ENCODE results near the gene ZNF197.
"Not testable (repeated sequence)": the region's sequence is repeated elsewhere in the genome, so short reads cannot be mapped to it uniquely, and the experiment has no call there.

Gene ZNF197

GRCh38 chr3:44624749-44625480 lies at the start of gene ZNF197:
ZNF197 (plus strand) TSS chr3:44625036; CDS start chr3:44629155, 4,119 bp downstream.
- DNase-seq: peak; percentile 84

- DNase-seq: no peak
These were observed 48.2 kb upstream of the ZNF197 start for GRCh38 chr3:44576613-44577012.

- not testable (repeated sequence) for DNase-seq
These were observed 47.4 kb upstream of the ZNF197 start for GRCh38 chr3:44577354-44577952.

GRCh38 chr3:44578316-44578715 lies 46.5 kb upstream of the ZNF197 start:
- not testable (repeated sequence) for DNase-seq

- not testable (repeated sequence) for DNase-seq
These were observed 45.8 kb upstream of the ZNF197 start for GRCh38 chr3:44578924-44579515.

- not testable (repeated sequence) for DNase-seq
These were observed 45.1 kb upstream of the ZNF197 start for GRCh38 chr3:44579749-44580148.

GRCh38 chr3:44580971-44581370 lies 43.9 kb upstream of the ZNF197 start:
- not testable (repeated sequence) for DNase-seq

- DNase-seq: peak; percentile 82
These were observed 40.0 kb upstream of the ZNF197 start, which contains the start of gene ZNF660 for GRCh38 chr3:44584646-44585501. ZNF660 (plus strand) TSS chr3:44584964; CDS start chr3:44594194, 9,230 bp downstream.

- DNase-seq: no peak
These were observed 28.2 kb upstream of the ZNF197 start for GRCh38 chr3:44596621-44597020.

GRCh38 chr3:44601749-44602148 lies 23.1 kb upstream of the ZNF197 start:
- DNase-seq: no peak

- DNase-seq: no peak
These were observed 12.2 kb upstream of the ZNF197 start for GRCh38 chr3:44612678-44613077.

GRCh38 chr3:44628716-44629115 lies 3.9 kb downstream of the ZNF197 start:
- DNase-seq: no peak

GRCh38 chr3:44632193-44632592 lies 7.4 kb downstream of the ZNF197 start:
- DNase-seq: no peak

- no peak for DNase-seq
These were observed 17.5 kb downstream of the ZNF197 start for GRCh38 chr3:44642337-44642736.

GRCh38 chr3:44643024-44643423 lies 18.2 kb downstream of the ZNF197 start:
- DNase-seq: no peak

- DNase-seq: no peak
These were observed 22.9 kb downstream of the ZNF197 start for GRCh38 chr3:44647771-44648170.

GRCh38 chr3:44648564-44649229 lies 23.9 kb downstream of the ZNF197 start, which contains the start of gene ZNF35:
ZNF35 (plus strand) TSS chr3:44648732; CDS start chr3:44651068, 2,336 bp downstream.
- peak; percentile 83 for DNase-seq

GRCh38 chr3:44649709-44650108 lies 24.9 kb downstream of the ZNF197 start:
- DNase-seq: no peak

- no peak for DNase-seq
These were observed 29.2 kb downstream of the ZNF197 start for GRCh38 chr3:44654039-44654438.

GRCh38 chr3:44659015-44659414 lies 34.2 kb downstream of the ZNF197 start:
- DNase-seq: no peak

- no peak for DNase-seq
These were observed 34.6 kb downstream of the ZNF197 start for GRCh38 chr3:44659434-44659833.

GRCh38 chr3:44661189-44661588 lies 36.4 kb downstream of the ZNF197 start:
- no peak for DNase-seq
